ENCODE data around the gene FERMT2.

FERMT2 gene

DNA sequence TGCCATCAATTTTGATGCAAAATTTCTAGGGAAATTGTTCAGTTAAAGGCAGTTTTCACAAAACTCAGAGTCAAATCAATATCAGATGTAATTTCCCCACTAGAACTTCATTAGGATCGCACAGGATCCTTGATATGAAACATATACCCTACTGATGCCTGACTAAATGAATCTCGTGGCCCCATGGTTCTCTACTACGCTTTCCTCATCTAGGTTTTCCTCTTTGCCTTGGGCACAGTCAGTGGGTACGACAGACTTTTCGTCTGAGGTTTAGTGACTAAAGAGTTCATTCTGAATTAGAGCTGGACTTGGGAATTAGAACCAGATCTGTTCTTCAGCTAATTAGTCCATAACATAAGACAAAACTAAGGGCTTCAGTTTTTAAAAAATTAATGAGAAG lies 117.0 kb downstream of the FERMT2 start:
- no peak for DNase-seq (ENCODE audit: low spot score)
- in situ Hi-C loops (cut with MboI; ENCODE audit: low sequenced_read_pairs, unreplicated experiment): no loop called here
- TF ChIP-seq, protein P1, sequence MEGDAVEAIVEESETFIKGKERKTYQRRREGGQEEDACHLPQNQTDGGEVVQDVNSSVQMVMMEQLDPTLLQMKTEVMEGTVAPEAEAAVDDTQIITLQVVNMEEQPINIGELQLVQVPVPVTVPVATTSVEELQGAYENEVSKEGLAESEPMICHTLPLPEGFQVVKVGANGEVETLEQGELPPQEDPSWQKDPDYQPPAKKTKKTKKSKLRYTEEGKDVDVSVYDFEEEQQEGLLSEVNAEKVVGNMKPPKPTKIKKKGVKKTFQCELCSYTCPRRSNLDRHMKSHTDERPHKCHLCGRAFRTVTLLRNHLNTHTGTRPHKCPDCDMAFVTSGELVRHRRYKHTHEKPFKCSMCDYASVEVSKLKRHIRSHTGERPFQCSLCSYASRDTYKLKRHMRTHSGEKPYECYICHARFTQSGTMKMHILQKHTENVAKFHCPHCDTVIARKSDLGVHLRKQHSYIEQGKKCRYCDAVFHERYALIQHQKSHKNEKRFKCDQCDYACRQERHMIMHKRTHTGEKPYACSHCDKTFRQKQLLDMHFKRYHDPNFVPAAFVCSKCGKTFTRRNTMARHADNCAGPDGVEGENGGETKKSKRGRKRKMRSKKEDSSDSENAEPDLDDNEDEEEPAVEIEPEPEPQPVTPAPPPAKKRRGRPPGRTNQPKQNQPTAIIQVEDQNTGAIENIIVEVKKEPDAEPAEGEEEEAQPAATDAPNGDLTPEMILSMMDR (IDR thresholded peaks at IDR 0.05; ENCODE audit: borderline replicate concordance, control extremely low read depth, extremely low read depth, insufficient read depth, missing control alignments): no peak

DNA sequence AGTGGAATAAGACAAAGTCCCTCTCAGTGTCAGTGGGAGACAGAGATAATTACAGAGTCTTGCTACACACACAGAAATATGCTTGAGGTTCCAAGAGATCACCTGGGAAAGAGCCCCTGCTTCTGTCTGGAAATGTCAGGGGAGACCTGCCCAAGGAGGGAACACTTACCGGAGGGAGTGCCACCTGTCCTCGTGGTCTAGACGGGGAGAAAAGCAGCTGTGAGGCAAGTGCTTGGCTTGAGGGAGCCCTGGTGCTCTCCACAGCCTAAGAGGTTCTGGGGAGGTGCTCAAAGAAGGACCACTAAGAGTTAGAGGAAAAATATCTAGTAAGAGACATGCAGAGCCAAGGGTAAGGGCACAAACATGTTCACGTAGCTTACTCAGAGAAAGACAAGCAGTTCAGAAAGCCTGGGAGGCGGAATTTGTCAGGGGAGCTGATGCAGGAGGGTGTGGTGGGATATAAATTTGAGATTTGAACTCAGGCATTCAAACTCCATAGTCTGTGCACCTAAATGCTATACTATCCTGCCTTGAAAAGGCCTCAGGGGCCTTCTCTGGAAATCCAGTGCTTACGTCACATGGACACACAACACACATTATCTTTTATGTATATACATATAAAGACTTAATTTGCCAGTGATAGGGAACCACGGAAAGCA lies 121.2 kb downstream of the FERMT2 start:
- no peak for DNase-seq (ENCODE audit: low spot score)
- TF ChIP-seq, protein P1 (IDR thresholded peaks at IDR 0.05; ENCODE audit: borderline replicate concordance, control extremely low read depth, extremely low read depth, insufficient read depth, missing control alignments): no peak
- in situ Hi-C loops (cut with MboI; ENCODE audit: low sequenced_read_pairs, unreplicated experiment): loop anchor here (10.0 kb wide), 2 partner anchors 135 to 465 kb away; no protein-coding TSS in a partner anchor

DNA sequence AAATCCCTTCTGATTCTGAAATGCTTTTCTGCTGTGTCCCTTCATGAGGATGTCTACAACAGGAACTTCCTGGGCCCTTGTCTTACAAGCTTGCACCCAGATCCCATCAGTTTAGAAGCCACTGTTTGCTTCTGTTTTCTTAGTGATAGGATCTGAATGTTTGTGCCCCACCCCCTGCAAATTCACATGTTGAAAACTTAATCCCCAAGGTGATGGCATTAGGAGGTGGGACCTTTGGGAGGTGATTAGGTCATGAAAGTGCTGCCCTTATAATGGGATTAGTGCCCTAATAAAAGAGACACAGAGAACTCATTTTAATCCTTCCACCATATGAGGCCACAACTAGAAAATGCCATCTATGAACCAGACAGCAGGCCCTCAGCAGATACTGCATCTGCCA lies 123.4 kb downstream of the FERMT2 start:
- DNase-seq (ENCODE audit: low spot score): no peak
- TF ChIP-seq, protein P1 (IDR thresholded peaks at IDR 0.05; ENCODE audit: borderline replicate concordance, control extremely low read depth, extremely low read depth, insufficient read depth, missing control alignments): no peak
- in situ Hi-C loops (cut with MboI; ENCODE audit: low sequenced_read_pairs, unreplicated experiment): loop anchor here (10.0 kb wide), 2 partner anchors 137 to 467 kb away; no protein-coding TSS in a partner anchor

DNA sequence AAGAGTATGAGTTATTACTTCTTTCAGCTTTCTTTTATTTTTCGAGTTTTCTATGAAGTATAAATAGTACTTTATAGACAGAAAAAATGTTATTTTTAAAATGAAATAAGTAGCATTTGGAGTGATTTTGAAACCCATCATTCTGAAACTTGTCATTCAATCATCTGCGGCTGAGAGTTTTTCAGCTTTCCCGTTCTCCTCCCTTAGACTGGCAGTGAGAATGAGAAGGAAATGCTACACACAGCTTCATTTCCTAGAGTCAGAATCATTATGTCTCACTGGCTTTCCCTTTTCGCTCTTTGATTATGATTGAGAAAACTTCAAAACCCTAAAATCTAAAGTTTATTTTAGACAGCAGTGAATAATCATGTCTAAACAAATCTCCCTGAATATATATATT lies 125.8 kb downstream of the FERMT2 start:
- in situ Hi-C loops (cut with MboI; ENCODE audit: low sequenced_read_pairs, unreplicated experiment): loop anchor here (10.0 kb wide), 2 partner anchors 140 to 470 kb away; no protein-coding TSS in a partner anchor
- TF ChIP-seq, protein P1 (IDR thresholded peaks at IDR 0.05; ENCODE audit: borderline replicate concordance, control extremely low read depth, extremely low read depth, insufficient read depth, missing control alignments): no peak
- DNase-seq (ENCODE audit: low spot score): no peak

DNA sequence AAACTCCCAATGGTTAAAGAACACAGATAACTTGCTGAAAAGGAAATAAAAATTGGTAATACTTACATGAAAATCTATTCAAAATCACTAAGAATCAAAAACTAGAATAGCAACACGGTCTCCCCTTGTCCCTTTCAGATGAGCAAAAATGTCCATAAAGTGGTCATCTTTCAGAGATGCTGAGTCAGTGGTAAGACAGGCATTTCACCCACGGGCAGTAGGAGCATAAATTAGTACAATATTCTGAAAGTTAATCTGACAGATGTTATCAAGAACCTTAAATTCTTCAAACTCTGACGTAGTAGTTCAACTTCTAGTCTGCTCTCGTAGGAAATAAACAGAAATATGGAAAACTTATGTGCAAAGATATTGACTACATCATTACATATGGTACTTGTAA lies 126.4 kb downstream of the FERMT2 start:
- TF ChIP-seq, protein P1 (IDR thresholded peaks at IDR 0.05; ENCODE audit: borderline replicate concordance, control extremely low read depth, extremely low read depth, insufficient read depth, missing control alignments): no peak
- no peak for DNase-seq (ENCODE audit: low spot score)
- in situ Hi-C loops (cut with MboI; ENCODE audit: low sequenced_read_pairs, unreplicated experiment): loop anchor here (10.0 kb wide), 2 partner anchors 140 to 470 kb away; no protein-coding TSS in a partner anchor

DNA sequence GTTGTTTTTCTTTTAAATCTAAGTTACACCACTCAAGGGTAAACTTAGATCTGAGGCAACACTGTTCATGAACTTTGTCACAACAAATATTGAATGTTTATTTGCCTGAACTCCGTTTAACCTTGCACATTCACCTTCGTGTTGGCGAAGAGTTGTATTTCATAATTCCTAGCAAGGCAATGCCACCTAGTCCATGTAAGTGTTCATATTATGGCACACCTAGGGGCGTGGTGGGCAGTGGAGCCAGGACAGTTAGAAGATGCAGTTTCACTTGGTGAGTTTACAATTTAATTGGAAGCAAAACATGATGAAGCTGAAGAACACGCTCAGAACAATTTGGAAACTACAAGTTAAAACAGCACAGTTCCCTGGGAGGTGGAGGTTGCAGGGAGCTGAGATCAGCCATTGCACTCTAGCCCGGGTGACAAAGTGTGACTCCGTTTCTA lies 129.0 kb downstream of the FERMT2 start:
- TF ChIP-seq, protein P1 (IDR thresholded peaks at IDR 0.05; ENCODE audit: borderline replicate concordance, control extremely low read depth, extremely low read depth, insufficient read depth, missing control alignments): no peak
- in situ Hi-C loops (cut with MboI; ENCODE audit: low sequenced_read_pairs, unreplicated experiment): loop anchor here (10.0 kb wide), 2 partner anchors 143 to 473 kb away; no protein-coding TSS in a partner anchor
- DNase-seq (ENCODE audit: low spot score): no peak

Data from GM13976 (cell line).